ENCODE results near the gene CDIP1. TPM values are rescaled to one million over a fixed set of nuclear protein-coding genes. Genes with fewer than 3 reads are reported as not detected.

CDIP1 gene
- total RNA-seq, 2 donors from 2014 or later = 21.1 to 30.6 TPM

- no peaks in the 10 kb centered on the region for H3K9me3 ChIP-seq
- TF ChIP-seq, protein P1, sequence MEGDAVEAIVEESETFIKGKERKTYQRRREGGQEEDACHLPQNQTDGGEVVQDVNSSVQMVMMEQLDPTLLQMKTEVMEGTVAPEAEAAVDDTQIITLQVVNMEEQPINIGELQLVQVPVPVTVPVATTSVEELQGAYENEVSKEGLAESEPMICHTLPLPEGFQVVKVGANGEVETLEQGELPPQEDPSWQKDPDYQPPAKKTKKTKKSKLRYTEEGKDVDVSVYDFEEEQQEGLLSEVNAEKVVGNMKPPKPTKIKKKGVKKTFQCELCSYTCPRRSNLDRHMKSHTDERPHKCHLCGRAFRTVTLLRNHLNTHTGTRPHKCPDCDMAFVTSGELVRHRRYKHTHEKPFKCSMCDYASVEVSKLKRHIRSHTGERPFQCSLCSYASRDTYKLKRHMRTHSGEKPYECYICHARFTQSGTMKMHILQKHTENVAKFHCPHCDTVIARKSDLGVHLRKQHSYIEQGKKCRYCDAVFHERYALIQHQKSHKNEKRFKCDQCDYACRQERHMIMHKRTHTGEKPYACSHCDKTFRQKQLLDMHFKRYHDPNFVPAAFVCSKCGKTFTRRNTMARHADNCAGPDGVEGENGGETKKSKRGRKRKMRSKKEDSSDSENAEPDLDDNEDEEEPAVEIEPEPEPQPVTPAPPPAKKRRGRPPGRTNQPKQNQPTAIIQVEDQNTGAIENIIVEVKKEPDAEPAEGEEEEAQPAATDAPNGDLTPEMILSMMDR (IDR thresholded peaks at IDR 0.05) = no peak
- no peak for TF ChIP-seq POLR2A (IDR thresholded peaks at IDR 0.05)
- TF ChIP-seq POLR2AphosphoS5 (IDR thresholded peaks at IDR 0.05) = no peak
- H3K27me3 ChIP-seq (replicated peaks; ENCODE audit: insufficient read depth) = no peaks in the 10 kb centered on the region
- no peak for DNase-seq (ENCODE audit: low spot score)
- no peaks in the 10 kb centered on the region for H3K4me1 ChIP-seq (replicated peaks)
- intact Hi-C loops (cut with DNase I) = no loop called here
- H3K27ac ChIP-seq = no peak overlapping the region
- H3K4me3 ChIP-seq = no peak overlapping the region
- no peaks in the 10 kb centered on the region for H3K36me3 ChIP-seq
These were observed 14.0 kb downstream of the CDIP1 start for GRCh38 chr16:4524571-4524970.

GRCh38 chr16:4523686-4524085 lies 14.9 kb downstream of the CDIP1 start:
- H3K9me3 ChIP-seq = no peaks in the 10 kb centered on the region
- intact Hi-C loops (cut with DNase I) = no loop called here
- TF ChIP-seq POLR2AphosphoS5 (IDR thresholded peaks at IDR 0.05) (no peak), POLR2A (IDR thresholded peaks at IDR 0.05) (no peak)
- TF ChIP-seq, protein P1 (IDR thresholded peaks at IDR 0.05) = no peak
- 93% methylated on average over 4 of the region's 4 CpGs for WGBS
- no peaks in the 10 kb centered on the region for H3K4me1 ChIP-seq (replicated peaks)
- H3K27me3 ChIP-seq (replicated peaks; ENCODE audit: insufficient read depth) = no peaks in the 10 kb centered on the region
- no peak for DNase-seq (ENCODE audit: low spot score)
- H3K36me3 ChIP-seq = no peaks in the 10 kb centered on the region
- no peak overlapping the region for H3K4me3 ChIP-seq
- H3K27ac ChIP-seq = no peak overlapping the region

- no peaks in the 10 kb centered on the region for H3K36me3 ChIP-seq
- no peaks in the 10 kb centered on the region for H3K27me3 ChIP-seq (replicated peaks; ENCODE audit: insufficient read depth)
- H3K4me1 ChIP-seq (replicated peaks) = no peaks in the 10 kb centered on the region
- H3K4me3 ChIP-seq = no peak overlapping the region
- intact Hi-C loops (cut with DNase I) = no loop called here
- peak overlapping the region in 1 of 2 donors; percentile 10 for H3K27ac ChIP-seq
- TF ChIP-seq, protein P1 (IDR thresholded peaks at IDR 0.05) = no peak
- TF ChIP-seq POLR2A (IDR thresholded peaks at IDR 0.05) (no peak), POLR2AphosphoS5 (IDR thresholded peaks at IDR 0.05) (no peak)
- DNase-seq (ENCODE audit: low spot score) = no peak
- WGBS = 41% methylated on average over 8 of the region's 8 CpGs
- no peaks in the 10 kb centered on the region for H3K9me3 ChIP-seq
These were observed 16.5 kb downstream of the CDIP1 start for GRCh38 chr16:4522051-4522581.

DNA sequence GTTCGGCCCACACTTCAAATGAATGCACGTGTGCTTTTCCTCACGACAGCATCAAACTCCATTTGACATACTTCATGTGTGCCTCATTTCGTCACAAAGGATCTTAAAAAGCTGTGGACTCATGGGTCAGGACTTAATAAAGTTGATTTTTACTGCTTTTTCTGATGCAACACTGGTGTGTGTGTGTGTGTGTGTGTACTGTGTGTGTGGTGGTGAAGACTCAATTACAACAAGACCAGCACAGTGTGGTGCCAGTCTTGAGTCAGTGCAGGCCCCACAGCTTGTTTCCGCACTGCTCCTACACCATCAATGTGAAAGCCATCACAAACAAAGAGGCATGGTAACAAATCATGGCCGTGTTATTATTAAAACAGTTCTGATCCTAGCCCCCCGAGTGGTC lies 17.7 kb downstream of the CDIP1 start:
- H3K9me3 ChIP-seq = no peaks in the 10 kb centered on the region
- TF ChIP-seq POLR2A (IDR thresholded peaks at IDR 0.05) = no peak
- TF ChIP-seq, protein P1 (IDR thresholded peaks at IDR 0.05) = no peak
- no peak for TF ChIP-seq POLR2AphosphoS5 (IDR thresholded peaks at IDR 0.05)
- 78% methylated on average over 7 of the region's 7 CpGs for WGBS
- intact Hi-C loops (cut with DNase I) = no loop called here
- H3K4me3 ChIP-seq = no peak overlapping the region
- no peaks in the 10 kb centered on the region for H3K4me1 ChIP-seq (replicated peaks)
- no peaks in the 10 kb centered on the region for H3K36me3 ChIP-seq
- no peaks in the 10 kb centered on the region for H3K27me3 ChIP-seq (replicated peaks; ENCODE audit: insufficient read depth)
- no peak for DNase-seq (ENCODE audit: low spot score)
- H3K27ac ChIP-seq = no peak overlapping the region

- Histone ChIP-seq H3K36me3 (no peaks in the 10 kb centered on the region), H3K4me1 (replicated peaks) (no peaks in the 10 kb centered on the region), H3K4me3 (no peak overlapping the region), H3K9me3 (no peaks in the 10 kb centered on the region), H3K27ac (no peak overlapping the region), H3K27me3 (replicated peaks; ENCODE audit: insufficient read depth) (no peaks in the 10 kb centered on the region)
- intact Hi-C loops (cut with DNase I) = no loop called here
- no peak for DNase-seq (ENCODE audit: low spot score)
- WGBS = 72% methylated on average over 15 of the region's 15 CpGs
- TF ChIP-seq POLR2AphosphoS5 (IDR thresholded peaks at IDR 0.05) = no peak
- TF ChIP-seq POLR2A (IDR thresholded peaks at IDR 0.05) = no peak
- TF ChIP-seq, protein P1 (IDR thresholded peaks at IDR 0.05) = no peak
These were observed 19.1 kb downstream of the CDIP1 start for GRCh38 chr16:4519274-4520058.

Data from prostate gland (tissue), 2 donors.